ENCODE data around the gene CSRNP3. TPM values are rescaled to one million over a fixed set of nuclear protein-coding genes. Genes with fewer than 3 reads are reported as not detected.

Gene CSRNP3
- total RNA-seq, result 0.81 and 2.7 TPM in 2 replicates

GRCh38 chr2:165469417-165469816 is at the start of gene CSRNP3:
TSS of gene CSRNP3 (plus strand) at chr2:165469698. CDS start at chr2:165595066, 125,368 bp downstream.

Other genes with a start within 250 kb of the CSRNP3 start
- 0.10 and 0.12 TPM in 2 replicates for gene SCN2A, start 230.3 kb upstream of the CSRNP3 start, total RNA-seq